H1 (cell line): ENCODE data around the gene ZNF211. TPM values are rescaled to one million over a fixed set of nuclear protein-coding genes. Genes with fewer than 3 reads are reported as not detected.

Experiments used
- CTCF ChIA-PET: fragments of 300-600 bp; sonication (Branson Sonifier 250); formaldehyde crosslinking; loops from one replicate; lab custom pipeline; 2021; ENCODE audit not compliant: partially characterized antibody; lab: Charles Lee
- POLR2A ChIA-PET: fragments of 300-600 bp; sonication (Branson Sonifier 250); formaldehyde crosslinking; loops from one replicate; lab custom pipeline; 2021; ENCODE audit warnings: inconsistent platforms; ENCODE audit not compliant: partially characterized antibody; lab: Charles Lee
- DNase-seq, 2 experiments: peaks; one replicate each; pipeline versions ENCODE4 v3.0.0 to v3.0.0-alpha.2; 2010 to 2022; ENCODE audit warnings: low spot score in 2 of 2, low read depth in 1 of 2, mixed read lengths in 1 of 2
- FAIRE-seq: peaks from 2 replicates; lab custom pipeline; 2011; peaks lifted over from hg19 to GRCh38; lab: Jason Lieb, UNC
- H2AFZ ChIP-seq: 2 replicates; pipeline ENCODE4 v1.8.1; 2012; ENCODE audit warnings: low read length, inconsistent platforms
- H2AK5ac ChIP-seq: 2 replicates; pipeline ENCODE4 v1.6.1; 2013; ENCODE audit warnings: low read depth, low read length
- H2BK120ac ChIP-seq: replicated peaks from 2 replicates; pipeline ENCODE3; 2013; ENCODE audit warnings: low read depth, low read length, inconsistent platforms
- H2BK12ac ChIP-seq: 2 replicates; pipeline ENCODE4 v1.6.1; 2013; ENCODE audit warnings: low read depth, low read length
- H2BK15ac ChIP-seq: 2 replicates; pipeline ENCODE4 v1.6.1; 2013; ENCODE audit warnings: low read length
- H2BK20ac ChIP-seq: 2 replicates; pipeline ENCODE4 v1.6.1; 2013; ENCODE audit warnings: low read length
- H2BK5ac ChIP-seq: 2 replicates; pipeline ENCODE4 v1.6.1; 2013; ENCODE audit warnings: low read depth, low read length
- H3K14ac ChIP-seq: 2 replicates; pipeline ENCODE4 v1.6.1; 2013; ENCODE audit warnings: inconsistent platforms; ENCODE audit not compliant: insufficient read length
- H3K18ac ChIP-seq: 2 replicates; pipeline ENCODE4 v1.6.1; 2013; ENCODE audit warnings: low read length; ENCODE audit errors: extremely low read depth
- H3K23ac ChIP-seq: 2 replicates; pipeline ENCODE4 v1.6.1; 2013; ENCODE audit warnings: inconsistent platforms; ENCODE audit not compliant: insufficient read length
- H3K23me2 ChIP-seq: 2 replicates; pipeline ENCODE4 v1.6.1; 2013; ENCODE audit warnings: low read depth, low read length
- H3K27ac ChIP-seq: 2 replicates; pipeline ENCODE4 v1.6.1; 2011; ENCODE audit warnings: low read depth, low read length, inconsistent platforms
- H3K27me3 ChIP-seq, 4 experiments: replicated peaks in 1 of 4; 1 replicate in 1 of 4; 2 replicates in 3 of 4; pipeline versions ENCODE4 v1.6.1 to v1.8.1; 2011 to 2013; ENCODE audit warnings: low read length in 3 of 4, mild to moderate bottlenecking in 3 of 4, inconsistent platforms in 2 of 4, mixed read lengths in 2 of 4, moderate library complexity in 1 of 4; ENCODE audit not compliant: control insufficient read depth in 3 of 4, insufficient read depth in 3 of 4; ENCODE audit errors: extremely low read depth in 1 of 4
- H3K36me3 ChIP-seq, 4 experiments: 2 replicates each; pipeline versions ENCODE4 v1.6.1 to v1.8.1; 2011 to 2013; ENCODE audit warnings: mild to moderate bottlenecking in 4 of 4, low read length in 3 of 4, moderate library complexity in 2 of 4, control low read depth in 1 of 4, inconsistent platforms in 1 of 4; ENCODE audit not compliant: insufficient read depth in 4 of 4, control insufficient read depth in 2 of 4
- H3K4ac ChIP-seq: replicated peaks from 2 replicates; pipeline ENCODE3; 2013; ENCODE audit warnings: low read length, low read depth, mixed read lengths, inconsistent platforms; ENCODE audit not compliant: insufficient read length
- H3K4me1 ChIP-seq, 4 experiments: replicated peaks in 1 of 4; 1 replicate in 1 of 4; 2 replicates in 3 of 4; pipeline versions ENCODE4 v1.6.1 to v1.8.1; 2011 to 2013; ENCODE audit warnings: low read length in 3 of 4, inconsistent platforms in 2 of 4, mixed read lengths in 1 of 4; ENCODE audit not compliant: insufficient read depth in 4 of 4, control insufficient read depth in 3 of 4
- H3K4me2 ChIP-seq, 2 experiments: 2 replicates each; pipeline versions ENCODE4 v1.6.1 to v1.8.1; 2011 to 2013; ENCODE audit warnings: low read depth in 2 of 2, low read length in 2 of 2, control low read depth in 1 of 2, inconsistent platforms in 1 of 2, mild to moderate bottlenecking in 1 of 2; ENCODE audit not compliant: insufficient read depth in 1 of 2
- H3K4me3 ChIP-seq, 4 experiments: fragments of 200-600, 300-600 bp in 1 of 4; sonication (generic), shearing (Covaris generic), sonication (Bioruptor Twin) in 1 of 4; 2 replicates each; pipeline versions ENCODE4 v1.5.1 to v1.8.1; 2011 to 2016; ENCODE audit warnings: low read length in 4 of 4, low read depth in 3 of 4, control low read depth in 2 of 4, inconsistent platforms in 2 of 4, mild to moderate bottlenecking in 2 of 4, mixed read lengths in 1 of 4, moderate library complexity in 1 of 4; ENCODE audit not compliant: insufficient read depth in 2 of 4; ENCODE audit errors: extremely low read depth in 1 of 4
- H3K56ac ChIP-seq: replicated peaks from 2 replicates; pipeline ENCODE3; 2013; ENCODE audit warnings: low read depth, mild to moderate bottlenecking, mixed read lengths, low read length, inconsistent platforms; ENCODE audit not compliant: insufficient read length
- H3K79me1 ChIP-seq: 2 replicates; pipeline ENCODE4 v1.6.1; 2013; ENCODE audit warnings: low read depth, low read length, control low read depth
- H3K79me2 ChIP-seq, 2 experiments: 2 replicates each; pipeline versions ENCODE4 v1.6.1 to v1.8.1; 2012 to 2013; ENCODE audit warnings: low read length in 2 of 2, mild to moderate bottlenecking in 2 of 2, inconsistent platforms in 1 of 2; ENCODE audit not compliant: insufficient read depth in 2 of 2, control insufficient read depth in 1 of 2
- H3K9ac ChIP-seq, 4 experiments: replicated peaks in 1 of 4; 1 replicate in 1 of 4; 2 replicates in 3 of 4; pipeline versions ENCODE4 v1.6.1 to v1.8.1; 2011 to 2013; ENCODE audit warnings: low read depth in 3 of 4, low read length in 3 of 4, control low read depth in 2 of 4, mild to moderate bottlenecking in 2 of 4, moderate library complexity in 2 of 4, inconsistent platforms in 1 of 4; ENCODE audit errors: extremely low read depth in 1 of 4
- H3K9me3 ChIP-seq, 2 experiments: 2 replicates each; pipeline versions ENCODE4 v1.6.1 to v1.8.1; 2012 to 2013; ENCODE audit warnings: mild to moderate bottlenecking in 2 of 2, moderate library complexity in 2 of 2, control low read depth in 1 of 2, inconsistent platforms in 1 of 2, low read depth in 1 of 2, low read length in 1 of 2, mixed read lengths in 1 of 2; ENCODE audit not compliant: insufficient read depth in 2 of 2
- H4K20me1 ChIP-seq, 2 experiments: replicated peaks in 1 of 2; 2 replicates each; pipeline versions ENCODE3 to v1.8.1; 2011 to 2013; ENCODE audit warnings: inconsistent platforms in 2 of 2, low read length in 2 of 2, mild to moderate bottlenecking in 1 of 2; ENCODE audit not compliant: insufficient read depth in 2 of 2, control insufficient read depth in 1 of 2
- H4K5ac ChIP-seq: 2 replicates; pipeline ENCODE4 v1.6.1; 2013; ENCODE audit warnings: low read length, low read depth, mixed read lengths, inconsistent platforms; ENCODE audit not compliant: insufficient read length
- H4K8ac ChIP-seq: 2 replicates; pipeline ENCODE4 v1.8.0; 2013; ENCODE audit warnings: mild to moderate bottlenecking, moderate library complexity, low read length, inconsistent platforms; ENCODE audit not compliant: insufficient read depth; ENCODE audit errors: extremely low read depth
- H4K91ac ChIP-seq: replicated peaks from 2 replicates; pipeline ENCODE3; 2013; ENCODE audit warnings: low read length, mixed read lengths, inconsistent platforms; ENCODE audit not compliant: insufficient read length
- BRCA1 ChIP-seq: IDR thresholded peaks from 2 replicates; pipeline ENCODE4 v1.6.1; 2012; ENCODE audit warnings: low read depth, low read length, improper control_type of control experiment
- CEBPB ChIP-seq: IDR thresholded peaks from 2 replicates; pipeline ENCODE4 v1.6.1; 2012; ENCODE audit warnings: low read depth, low read length
- CTBP2 ChIP-seq: IDR thresholded peaks from 2 replicates; pipeline ENCODE4 v1.7.0; 2011; ENCODE audit warnings: borderline replicate concordance, mild to moderate bottlenecking, moderate library complexity, mixed read lengths, low read length; ENCODE audit not compliant: insufficient read depth, insufficient read length
- EGR1 ChIP-seq: IDR thresholded peaks from 2 replicates; pipeline ENCODE4 v1.6.1; 2011; ENCODE audit warnings: low read depth, low read length, borderline replicate concordance
- JUN ChIP-seq: IDR thresholded peaks from 2 replicates; pipeline ENCODE4 v1.6.1; 2011; ENCODE audit warnings: low read depth, mild to moderate bottlenecking, improper control_type of control experiment, low read length
- KDM4A ChIP-seq: IDR thresholded peaks from one replicate; pipeline ENCODE4 v1.7.1; 2012; ENCODE audit warnings: low read depth, mild to moderate bottlenecking, moderate library complexity, low read length, inconsistent platforms; ENCODE audit not compliant: severe bottlenecking
- KDM5A ChIP-seq: fragments of 200-600 bp; IDR thresholded peaks from 2 replicates; pipeline ENCODE4 v1.7.1; 2012; ENCODE audit warnings: mild to moderate bottlenecking, low read length, inconsistent platforms, mixed read lengths
- SAP30 ChIP-seq: fragments of 300-600 bp; sonication (generic); IDR thresholded peaks from 2 replicates; pipeline ENCODE4 v1.7.1; 2012; ENCODE audit warnings: low read length, moderate library complexity, mild to moderate bottlenecking, inconsistent platforms; ENCODE audit not compliant: insufficient read depth, insufficient replicate concordance
- SIRT6 ChIP-seq: IDR thresholded peaks from one replicate; pipeline ENCODE4 v1.7.1; 2012; ENCODE audit warnings: low read length, inconsistent platforms
- SUZ12 ChIP-seq: fragments of 200-600 bp; sonication (generic); IDR thresholded peaks from 2 replicates; pipeline ENCODE4 v1.6.1; 2012; ENCODE audit warnings: mild to moderate bottlenecking, inconsistent platforms, low read length, moderate library complexity, mixed read lengths
- YY1 ChIP-seq: IDR thresholded peaks from 2 replicates; pipeline ENCODE4 v1.6.1; 2011; ENCODE audit warnings: low read depth, mild to moderate bottlenecking, low read length
- WGBS, 2 experiments: shearing (Covaris generic) in 1 of 2; methylation state at CpG; one replicate each; pipeline versions ENCODE4 v1.1.6 to v1.1.7; 2013 to 2015; ENCODE audit warnings: low lambda C conversion rate in 2 of 2, mixed read lengths in 2 of 2, inconsistent platforms in 1 of 2, low coverage in 1 of 2, missing lambda C conversion rate in 1 of 2; ENCODE audit not compliant: insufficient replicate concordance in 2 of 2, insufficient coverage in 1 of 2, insufficient read length in 1 of 2; ENCODE audit errors: extremely low coverage in 1 of 2, missing lambda C conversion rate in 1 of 2; 5-methylcytosine and 5-hydroxymethylcytosine counted together
- polyA plus RNA-seq, 7 experiments: library from polyadenylated mRNA; depleted of rRNA in 3 of 7; stranded (reverse) in 5 of 7; unstranded in 2 of 7; fragments of >200 nt in 5 of 7; fragments of 200-250 nt in 2 of 7; gene quantifications; 1 replicate in 5 of 7; 2 replicates in 1 of 7; 4 replicates in 1 of 7; pipeline versions ENCODE4 v1.2.1 to v1.2.3, GENCODE V29; 2011 to 2013; ENCODE audit warnings: missing spikeins in 2 of 7, mixed read lengths in 2 of 7
- total RNA-seq: library from RNA; stranded (reverse); fragmentation: NEBNext Ultra II Directional; extraction: Animal tissue kit (Norgen Biotek cat#: 25700); gene quantifications from 2 replicates; pipeline ENCODE4 v1.2.1, GENCODE V29; 2021
- TF ChIP-seq, protein P1 (sequence below): IDR thresholded peaks from 2 replicates; pipeline ENCODE4 v1.6.1; 2012; ENCODE audit warnings: inconsistent platforms
- TF ChIP-seq, protein P2 (sequence below): IDR thresholded peaks from 2 replicates; pipeline ENCODE4 v1.6.1; 2012; ENCODE audit warnings: low read length, inconsistent platforms

Gene ZNF211
- total and polyA plus RNA-seq, 2 of the 8 experiments (the other 6 are each of a cell fraction or from before 2014, with no cell fraction given), result 7.5 to 15.7 TPM

DNA sequence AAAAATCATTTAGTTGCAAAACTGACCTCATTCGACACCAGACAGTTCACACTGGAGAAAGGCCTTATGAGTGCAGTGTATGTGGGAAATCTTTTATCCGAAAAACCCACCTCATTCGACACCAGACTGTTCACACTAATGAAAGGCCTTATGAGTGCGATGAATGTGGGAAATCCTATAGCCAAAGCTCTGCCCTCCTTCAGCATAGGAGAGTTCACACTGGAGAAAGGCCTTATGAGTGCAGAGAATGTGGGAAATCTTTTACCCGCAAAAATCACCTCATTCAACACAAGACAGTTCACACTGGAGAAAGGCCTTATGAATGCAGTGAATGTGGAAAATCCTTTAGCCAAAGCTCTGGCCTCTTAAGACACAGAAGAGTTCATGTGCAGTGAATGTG is 26.0 kb upstream of the ZNF211 start:
- CTCF ChIA-PET, result no interaction called here
- Histone ChIP-seq H4K8ac (no peak overlapping the region), H3K14ac (no peak overlapping the region), H3K4me2 (no peak overlapping the region), H3K23me2 (no peaks in the 10 kb centered on the region), H2BK15ac (no peak overlapping the region), H3K27me3 (no peaks in the 10 kb centered on the region), H2AK5ac (no peak overlapping the region), H3K79me2 (no peaks in the 10 kb centered on the region), H3K9ac (no peak overlapping the region), H4K91ac (no peak overlapping the region), H3K4ac (no peak overlapping the region), H3K4me3 (no peak overlapping the region), H2BK120ac (no peak overlapping the region), H2AFZ (no peak overlapping the region), H3K23ac (no peak overlapping the region), H3K36me3 (peaks cover 2 to 35% (median 17%) of the 10 kb centered on the region in 4 experiments; a peak in 6 of 8 replicates), H3K18ac (no peak overlapping the region), H2BK5ac (no peak overlapping the region), H2BK12ac (no peak overlapping the region), H4K20me1 (no peaks in the 10 kb centered on the region), H3K4me1 (no peaks in the 10 kb centered on the region), H3K27ac (no peak overlapping the region), H4K5ac (no peak overlapping the region), H3K79me1 (no peaks in the 10 kb centered on the region; the same call in 1 of the 2 replicates), H3K56ac (no peak overlapping the region), H2BK20ac (no peak overlapping the region), H3K9me3 (no peaks in the 10 kb centered on the region)
- FAIRE-seq, result no peak
- POLR2A ChIA-PET, result interaction anchor here (0.7 to 3.3 kb wide), 2 partner anchors 11 to 106 kb away, joined by 3 to 17 read pairs; no protein-coding TSS in a partner anchor
- WGBS, 2 experiments, result 88% methylated on average over 5 of the region's 5 CpGs; no CpG with 5 or more reads in 1 of the 2 experiments
- DNase-seq, result no peak
- TF ChIP-seq CEBPB (no peak), EGR1 (no peak), JUN (no peak), SAP30 (no peak), KDM5A (no peak), YY1 (no peak), SUZ12 (no peak), SIRT6 (no peak), BRCA1 (no peak), CTBP2 (no peak), KDM4A (no peak)
- TF ChIP-seq, protein P1, sequence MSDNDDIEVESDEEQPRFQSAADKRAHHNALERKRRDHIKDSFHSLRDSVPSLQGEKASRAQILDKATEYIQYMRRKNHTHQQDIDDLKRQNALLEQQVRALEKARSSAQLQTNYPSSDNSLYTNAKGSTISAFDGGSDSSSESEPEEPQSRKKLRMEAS, result no peak
- TF ChIP-seq, protein P2, sequence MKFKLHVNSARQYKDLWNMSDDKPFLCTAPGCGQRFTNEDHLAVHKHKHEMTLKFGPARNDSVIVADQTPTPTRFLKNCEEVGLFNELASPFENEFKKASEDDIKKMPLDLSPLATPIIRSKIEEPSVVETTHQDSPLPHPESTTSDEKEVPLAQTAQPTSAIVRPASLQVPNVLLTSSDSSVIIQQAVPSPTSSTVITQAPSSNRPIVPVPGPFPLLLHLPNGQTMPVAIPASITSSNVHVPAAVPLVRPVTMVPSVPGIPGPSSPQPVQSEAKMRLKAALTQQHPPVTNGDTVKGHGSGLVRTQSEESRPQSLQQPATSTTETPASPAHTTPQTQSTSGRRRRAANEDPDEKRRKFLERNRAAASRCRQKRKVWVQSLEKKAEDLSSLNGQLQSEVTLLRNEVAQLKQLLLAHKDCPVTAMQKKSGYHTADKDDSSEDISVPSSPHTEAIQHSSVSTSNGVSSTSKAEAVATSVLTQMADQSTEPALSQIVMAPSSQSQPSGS, result no peak
